PC-3 (cell line): Measurements from ENCODE around the gene UGT2B10. TPM values are rescaled to one million over a fixed set of nuclear protein-coding genes. Genes with fewer than 3 reads are reported as not detected.
"Not testable (repeated sequence)": the region's sequence is repeated elsewhere in the genome, so short reads cannot be mapped to it uniquely, and the experiment has no call there.

ENCODE experiments used
- ATAC-seq: fragments of 200-7000 bp; cut with Tn5 transposase; 2 replicates; pipeline ENCODE4 v1.9.1; 2020; ENCODE audit warnings: mild to moderate bottlenecking, moderate library complexity
- Bru-seq: library from RNA; stranded (reverse); fragments of 400-500 nt; gene quantifications from one replicate; lab custom pipeline; 2021; lab: Mats Ljungman, UMichigan
- BruChase-seq, 2 experiments: library from RNA; stranded (reverse); fragments of 400-500 nt; gene quantifications; one replicate each; lab custom pipeline; 2021; lab: Mats Ljungman, UMichigan
- BruUV-seq: library from RNA; stranded (reverse); fragments of 400-500 nt; replicated peaks from 2 replicates; lab custom pipeline; 2021; lab: Mats Ljungman, UMichigan
- CTCF ChIA-PET: fragments of 300-600 bp; sonication (Branson Sonifier 250); formaldehyde crosslinking; loops from one replicate; lab custom pipeline; 2022; ENCODE audit warnings: antibody characterized with exemption; lab: Charles Lee
- POLR2A ChIA-PET: fragments of 300-600 bp; sonication (Branson Sonifier 250); formaldehyde crosslinking; loops from one replicate; lab custom pipeline; 2022; ENCODE audit warnings: antibody characterized with exemption; ENCODE audit not compliant: unreplicated experiment; lab: Charles Lee
- DNase-seq: peaks from one replicate; pipeline ENCODE4 v3.0.0-alpha.2; 2015
- H2AFZ ChIP-seq: fragments of 300-600 bp; sonication (generic); 2 replicates; pipeline ENCODE4 v1.6.0; 2016; ENCODE audit warnings: antibody characterized with exemption, low read length
- H3F3A ChIP-seq: fragments of 300-600 bp; sonication (generic); one replicate; pipeline ENCODE4 v1.6.0; 2017; ENCODE audit warnings: antibody characterized with exemption, low read length, control low read depth, mild to moderate bottlenecking; ENCODE audit not compliant: unreplicated experiment
- H3K27ac ChIP-seq: fragments of 300-600 bp; sonication (generic); 2 replicates; pipeline ENCODE4 v1.5.1; 2016; ENCODE audit warnings: mild to moderate bottlenecking, low read length
- H3K27me3 ChIP-seq: fragments of 300-600 bp; sonication (generic); 2 replicates; pipeline ENCODE4 v1.6.1; 2016; ENCODE audit warnings: low read length, mixed read lengths
- H3K36me3 ChIP-seq: fragments of 300-600 bp; sonication (generic); 2 replicates; pipeline ENCODE4 v1.6.1; 2016; ENCODE audit warnings: low read depth, mixed run types, low read length, mixed read lengths
- H3K4me1 ChIP-seq: fragments of 300-600 bp; sonication (generic); 2 replicates; pipeline ENCODE4 v1.5.1; 2016; ENCODE audit warnings: low read length; ENCODE audit not compliant: insufficient read depth
- H3K4me2 ChIP-seq: fragments of 300-600 bp; sonication (generic); 2 replicates; pipeline ENCODE4 v1.6.0; 2016; ENCODE audit warnings: low read length
- H3K4me3 ChIP-seq: fragments of 300-600 bp; sonication (generic); 2 replicates; pipeline ENCODE4 v1.5.1; 2016; ENCODE audit warnings: mild to moderate bottlenecking, low read length, mixed read lengths
- H3K79me2 ChIP-seq: fragments of 300-600 bp; sonication (generic); 2 replicates; pipeline ENCODE4 v1.6.1; 2017; ENCODE audit warnings: low read length, mixed read lengths
- H3K9ac ChIP-seq: fragments of 300-600 bp; sonication (generic); 2 replicates; pipeline ENCODE4 v1.6.0; 2016; ENCODE audit warnings: mild to moderate bottlenecking, low read length
- H3K9me2 ChIP-seq: fragments of 300-600 bp; sonication (generic); replicated peaks from 2 replicates; pipeline ENCODE4 v1.6.1; 2016; ENCODE audit warnings: mixed run types, low read length, mixed read lengths
- H3K9me3 ChIP-seq: fragments of 300-600 bp; sonication (generic); 2 replicates; pipeline ENCODE4 v1.6.1; 2016; ENCODE audit warnings: low read length, mixed read lengths
- H4K20me1 ChIP-seq: fragments of 300-600 bp; sonication (generic); 2 replicates; pipeline ENCODE4 v1.6.1; 2016; ENCODE audit warnings: low read length, mixed read lengths
- EZH2 ChIP-seq: fragments of 300-600 bp; sonication (generic); IDR thresholded peaks from one replicate; pipeline ENCODE4 v1.6.1; 2017; ENCODE audit warnings: antibody characterized with exemption, mild to moderate bottlenecking, low read length; ENCODE audit not compliant: unreplicated experiment
- EZH2phosphoT487 ChIP-seq: fragments of 300-600 bp; sonication (generic); IDR thresholded peaks from 2 replicates; pipeline ENCODE4 v1.6.1; 2018; ENCODE audit warnings: mild to moderate bottlenecking, antibody characterized with exemption, low read length, borderline replicate concordance
- intact Hi-C: fragments of 100-400 bp; cut with micrococcal nuclease; formaldehyde crosslinking; loops from 2 replicates; pipeline ENCODE4 v1.9.0; 2023
- long read RNA-seq: library from polyadenylated mRNA; unstranded; transcript quantifications from one replicate; pipeline ENCODE4 v2.0.0, GENCODE V29; 2021; ENCODE audit not compliant: unreplicated experiment
- total RNA-seq: library from RNA; depleted of rRNA; stranded (reverse); fragments of >200 nt; gene quantifications from 2 replicates; pipeline ENCODE4 v1.2.3, GENCODE V29; 2014; rRNA removed
- TF ChIP-seq, protein P1 (sequence below): fragments of 300-600 bp; sonication (generic); conservative IDR thresholded peaks from 2 replicates; pipeline ENCODE4 v1.5.1; 2017; ENCODE audit warnings: antibody characterized with exemption, low read depth, mild to moderate bottlenecking, low read length

The UGT2B10 gene
- total RNA-seq (not detected in 2 replicates), Bru-seq, nascent RNA (percentile 5 among the genes with signal in this experiment), BruChase-seq, experiment 1, labeled RNA remaining after a 6-hour chase (not detected), BruChase-seq, experiment 2, labeled RNA remaining after a 2-hour chase (not detected)
- long read RNA-seq = 0 reads

- POLR2A ChIA-PET, H3K4me1 ChIP-seq, BruUV-seq, H3K79me2 ChIP-seq, H3K36me3 ChIP-seq, H2AFZ ChIP-seq, H3K9ac ChIP-seq, H3K4me2 ChIP-seq, H3F3A ChIP-seq, H3K27me3 ChIP-seq, H3K27ac ChIP-seq, H4K20me1 ChIP-seq, H3K4me3 ChIP-seq, H3K9me3 ChIP-seq, CTCF ChIA-PET, H3K9me2 ChIP-seq: not testable (repeated sequence)
- DNase-seq (peak; percentile 9), ATAC-seq (peak; percentile 46)
- intact Hi-C loops = loop anchor here (2.0 kb wide), 1 partner anchor 283 kb away; no protein-coding TSS in a partner anchor
Observed at GRCh38 chr4:68815617-68816409, at the start of gene UGT2B10. Gene UGT2B10 (plus strand): TSS chr4:68815994. CDS start chr4:68816020, 26 bp downstream.

DNA sequence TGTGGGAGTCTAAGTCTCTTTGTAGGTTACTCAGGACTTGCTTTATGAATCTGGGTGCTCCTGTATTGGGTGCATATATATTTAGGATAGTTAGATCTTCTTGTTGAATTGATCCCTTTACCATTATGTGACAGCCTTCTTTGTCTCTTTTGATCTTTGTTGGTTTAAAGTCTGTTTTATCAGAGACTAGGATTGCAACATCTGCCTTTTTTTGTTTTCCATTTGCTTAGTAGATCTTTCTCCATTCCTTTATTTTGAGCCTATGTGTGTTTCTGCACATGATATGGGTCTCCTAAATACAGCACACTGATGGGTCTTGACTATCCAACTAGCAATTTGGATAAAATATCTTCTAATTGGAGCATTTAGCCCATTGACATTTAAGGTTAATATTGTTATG, 44.0 kb upstream of the UGT2B10 start:
- CTCF ChIA-PET, H4K20me1 ChIP-seq: not testable (repeated sequence)

DNA sequence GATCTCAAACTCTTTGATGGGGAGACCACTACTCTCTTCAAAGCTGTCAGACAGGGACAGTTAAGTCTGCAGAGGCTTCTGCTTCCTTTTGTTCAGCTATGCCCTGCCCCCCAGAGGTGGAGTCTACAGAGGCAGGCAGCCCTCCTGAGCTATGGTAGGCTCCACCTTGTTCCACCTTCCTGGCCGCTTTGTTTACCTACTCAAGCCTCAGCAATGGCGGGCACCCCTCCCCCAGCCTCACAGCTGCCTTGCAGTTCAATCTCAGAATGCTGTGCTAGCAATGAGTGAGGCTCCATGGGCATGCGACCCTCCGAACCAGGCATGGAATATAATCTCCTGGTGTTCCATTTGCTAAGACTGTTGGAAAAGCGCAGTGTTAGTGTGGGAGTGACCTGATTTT, 42.1 kb upstream of the UGT2B10 start:
- Histone ChIP-seq H3K9me3 (no peaks in the 10 kb centered on the region), H3F3A (no peaks in the 10 kb centered on the region), H3K9me2 (no peaks in the 10 kb centered on the region), H3K36me3 (no peaks in the 10 kb centered on the region), H3K27ac (no peak overlapping the region), H3K4me2 (no peak overlapping the region), H3K4me1 (no peaks in the 10 kb centered on the region), H2AFZ (no peak overlapping the region), H3K79me2 (no peaks in the 10 kb centered on the region), H4K20me1 (no peaks in the 10 kb centered on the region), H3K27me3 (no peaks in the 10 kb centered on the region), H3K4me3 (no peak overlapping the region), H3K9ac (no peak overlapping the region)
- ATAC-seq = no peak
- no peak for DNase-seq
- intact Hi-C loops = no loop called here
- TF ChIP-seq, protein P1, sequence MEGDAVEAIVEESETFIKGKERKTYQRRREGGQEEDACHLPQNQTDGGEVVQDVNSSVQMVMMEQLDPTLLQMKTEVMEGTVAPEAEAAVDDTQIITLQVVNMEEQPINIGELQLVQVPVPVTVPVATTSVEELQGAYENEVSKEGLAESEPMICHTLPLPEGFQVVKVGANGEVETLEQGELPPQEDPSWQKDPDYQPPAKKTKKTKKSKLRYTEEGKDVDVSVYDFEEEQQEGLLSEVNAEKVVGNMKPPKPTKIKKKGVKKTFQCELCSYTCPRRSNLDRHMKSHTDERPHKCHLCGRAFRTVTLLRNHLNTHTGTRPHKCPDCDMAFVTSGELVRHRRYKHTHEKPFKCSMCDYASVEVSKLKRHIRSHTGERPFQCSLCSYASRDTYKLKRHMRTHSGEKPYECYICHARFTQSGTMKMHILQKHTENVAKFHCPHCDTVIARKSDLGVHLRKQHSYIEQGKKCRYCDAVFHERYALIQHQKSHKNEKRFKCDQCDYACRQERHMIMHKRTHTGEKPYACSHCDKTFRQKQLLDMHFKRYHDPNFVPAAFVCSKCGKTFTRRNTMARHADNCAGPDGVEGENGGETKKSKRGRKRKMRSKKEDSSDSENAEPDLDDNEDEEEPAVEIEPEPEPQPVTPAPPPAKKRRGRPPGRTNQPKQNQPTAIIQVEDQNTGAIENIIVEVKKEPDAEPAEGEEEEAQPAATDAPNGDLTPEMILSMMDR = no peak
- TF ChIP-seq EZH2 = no peak
- no peak for TF ChIP-seq EZH2phosphoT487
- POLR2A ChIA-PET = no interaction called here
- no TSS peak for BruUV-seq
- CTCF ChIA-PET = no interaction called here

More for the DNA sequence above, 44.0 kb upstream of the UGT2B10 start:
- H3K27ac ChIP-seq, H3K9me3 ChIP-seq, H3F3A ChIP-seq, ATAC-seq, H3K79me2 ChIP-seq, H2AFZ ChIP-seq, H3K4me2 ChIP-seq, intact Hi-C loops, H3K4me1 ChIP-seq, H3K4me3 ChIP-seq, H3K27me3 ChIP-seq, DNase-seq, BruUV-seq, H3K9ac ChIP-seq, H3K9me2 ChIP-seq, H3K36me3 ChIP-seq: not testable (repeated sequence)
- POLR2A ChIA-PET = interaction anchor here (0.7 kb wide), 1 partner anchor 341 kb away, joined by 3 read pairs; no protein-coding TSS in a partner anchor
